Measurements from ENCODE around the gene SPOCK1. TPM values are rescaled to one million over a fixed set of nuclear protein-coding genes. Genes with fewer than 3 reads are reported as not detected.

The SPOCK1 gene
- total RNA-seq, 1 donor from 2014 or later, result 8.4 TPM

GRCh38 chr5:137496919-137497318, 2.2 kb downstream of the SPOCK1 start:
- H3K27me3 ChIP-seq (ENCODE audit: low read depth), result peaks cover 29% of the 10 kb centered on the region
- intact Hi-C loops (cut with DNase I), result loop anchor here (10.0 kb wide), 1 partner anchor 172 kb away; no protein-coding TSS in a partner anchor

DNA sequence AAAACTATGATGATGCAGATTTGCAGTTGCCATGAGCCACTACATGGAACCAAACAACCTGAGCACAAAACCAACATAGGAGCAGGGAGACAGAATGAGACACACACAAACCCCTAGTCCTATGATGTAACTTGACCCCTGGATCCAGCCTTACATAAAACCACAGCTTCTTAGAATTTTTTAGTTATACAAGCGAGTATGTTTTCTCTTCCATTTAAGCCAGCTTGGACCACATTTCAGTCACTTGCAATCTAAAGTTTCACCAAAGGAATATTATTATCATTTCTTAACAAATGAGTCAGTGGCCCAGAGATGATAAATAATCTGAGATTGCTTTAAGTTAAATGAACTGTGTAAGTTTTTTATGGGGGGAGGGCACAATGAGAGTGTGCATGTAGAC, 6.8 kb downstream of the SPOCK1 start:
- no peak for ATAC-seq
- TF ChIP-seq, protein P1, sequence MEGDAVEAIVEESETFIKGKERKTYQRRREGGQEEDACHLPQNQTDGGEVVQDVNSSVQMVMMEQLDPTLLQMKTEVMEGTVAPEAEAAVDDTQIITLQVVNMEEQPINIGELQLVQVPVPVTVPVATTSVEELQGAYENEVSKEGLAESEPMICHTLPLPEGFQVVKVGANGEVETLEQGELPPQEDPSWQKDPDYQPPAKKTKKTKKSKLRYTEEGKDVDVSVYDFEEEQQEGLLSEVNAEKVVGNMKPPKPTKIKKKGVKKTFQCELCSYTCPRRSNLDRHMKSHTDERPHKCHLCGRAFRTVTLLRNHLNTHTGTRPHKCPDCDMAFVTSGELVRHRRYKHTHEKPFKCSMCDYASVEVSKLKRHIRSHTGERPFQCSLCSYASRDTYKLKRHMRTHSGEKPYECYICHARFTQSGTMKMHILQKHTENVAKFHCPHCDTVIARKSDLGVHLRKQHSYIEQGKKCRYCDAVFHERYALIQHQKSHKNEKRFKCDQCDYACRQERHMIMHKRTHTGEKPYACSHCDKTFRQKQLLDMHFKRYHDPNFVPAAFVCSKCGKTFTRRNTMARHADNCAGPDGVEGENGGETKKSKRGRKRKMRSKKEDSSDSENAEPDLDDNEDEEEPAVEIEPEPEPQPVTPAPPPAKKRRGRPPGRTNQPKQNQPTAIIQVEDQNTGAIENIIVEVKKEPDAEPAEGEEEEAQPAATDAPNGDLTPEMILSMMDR (IDR thresholded peaks at IDR 0.05), result no peak
- peaks cover 3% of the 10 kb centered on the region for H3K27me3 ChIP-seq (ENCODE audit: low read depth)
- intact Hi-C loops (cut with DNase I), result loop anchor here (10.0 kb wide), 1 partner anchor 168 kb away; no protein-coding TSS in a partner anchor
- DNase-seq, result no peak
- H3K4me1 ChIP-seq, result no peaks in the 10 kb centered on the region
- no peak overlapping the region for H3K27ac ChIP-seq
- H3K9me3 ChIP-seq, result no peaks in the 10 kb centered on the region
- H3K36me3 ChIP-seq, result no peaks in the 10 kb centered on the region
- no peak overlapping the region for H3K4me3 ChIP-seq

More at GRCh38 chr5:137496919-137497318, 2.2 kb downstream of the SPOCK1 start:
- DNase-seq (no peak), ATAC-seq (no peak)
- TF ChIP-seq, protein P1 (IDR thresholded peaks at IDR 0.05), result no peak
- Histone ChIP-seq H3K4me3 (no peak overlapping the region), H3K4me1 (peaks cover 6% of the 10 kb centered on the region), H3K36me3 (no peaks in the 10 kb centered on the region), H3K9me3 (no peaks in the 10 kb centered on the region), H3K27ac (no peak overlapping the region)

- TF ChIP-seq, protein P1 (IDR thresholded peaks at IDR 0.05), result no peak
- H3K27ac ChIP-seq, result no peak overlapping the region
- H3K9me3 ChIP-seq, result no peaks in the 10 kb centered on the region
- intact Hi-C loops (cut with DNase I), result loop anchor here (10.0 kb wide), 1 partner anchor 166 kb away; no protein-coding TSS in a partner anchor
- no peaks in the 10 kb centered on the region for H3K4me1 ChIP-seq
- DNase-seq (no peak), ATAC-seq (no peak)
- no peaks in the 10 kb centered on the region for H3K36me3 ChIP-seq
- H3K4me3 ChIP-seq, result no peak overlapping the region
- H3K27me3 ChIP-seq (ENCODE audit: low read depth), result no peaks in the 10 kb centered on the region
These were observed 8.0 kb downstream of the SPOCK1 start for GRCh38 chr5:137491121-137491520.

GRCh38 chr5:137490591-137490990, 8.5 kb downstream of the SPOCK1 start:
- TF ChIP-seq, protein P1 (IDR thresholded peaks at IDR 0.05), result no peak
- no peaks in the 10 kb centered on the region for H3K9me3 ChIP-seq
- intact Hi-C loops (cut with DNase I), result loop anchor here (10.0 kb wide), 1 partner anchor 166 kb away; no protein-coding TSS in a partner anchor

DNA sequence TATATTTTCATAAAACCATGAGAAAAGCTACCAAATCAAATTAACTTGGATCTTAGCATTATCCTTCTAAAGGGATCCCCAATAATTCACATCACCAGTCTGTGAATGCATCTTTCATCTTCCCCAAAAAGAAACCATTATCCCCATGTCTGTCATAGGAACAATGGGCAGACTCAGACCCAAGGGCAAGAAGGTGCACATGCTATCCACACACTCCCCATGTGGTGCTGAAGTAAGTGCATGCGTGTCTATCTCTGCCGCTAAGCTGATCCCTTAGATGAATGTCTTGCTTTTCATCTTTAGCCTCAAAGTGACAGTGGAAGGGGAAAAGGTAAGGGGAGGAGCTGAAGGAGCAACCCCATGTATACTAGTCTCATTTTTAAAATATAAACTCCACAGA, 10.2 kb downstream of the SPOCK1 start:
- no peaks in the 10 kb centered on the region for H3K4me1 ChIP-seq
- H3K27me3 ChIP-seq (ENCODE audit: low read depth), result no peaks in the 10 kb centered on the region
- intact Hi-C loops (cut with DNase I), result no loop called here
- H3K9me3 ChIP-seq, result no peaks in the 10 kb centered on the region
- DNase-seq (no peak), ATAC-seq (no peak)
- no peak overlapping the region for H3K4me3 ChIP-seq
- H3K27ac ChIP-seq, result no peak overlapping the region
- no peaks in the 10 kb centered on the region for H3K36me3 ChIP-seq
- TF ChIP-seq, protein P1 (IDR thresholded peaks at IDR 0.05), result no peak

More at GRCh38 chr5:137490591-137490990, 8.5 kb downstream of the SPOCK1 start:
- no peaks in the 10 kb centered on the region for H3K4me1 ChIP-seq
- H3K4me3 ChIP-seq, result no peak overlapping the region
- no peaks in the 10 kb centered on the region for H3K27me3 ChIP-seq (ENCODE audit: low read depth)
- ATAC-seq, result no peak
- DNase-seq, result no peak
- H3K36me3 ChIP-seq, result no peaks in the 10 kb centered on the region
- H3K27ac ChIP-seq, result no peak overlapping the region

All from lower lobe of right lung (tissue), 2 donors.